ENCODE results near the gene PARP1. TPM values are rescaled to one million over a fixed set of nuclear protein-coding genes. Genes with fewer than 3 reads are reported as not detected.
"Not testable (repeated sequence)": the region's sequence is repeated elsewhere in the genome, so short reads cannot be mapped to it uniquely, and the experiment has no call there.

PARP1 gene
- total RNA-seq, 2 experiments from 2014 or later: 128 to 132 TPM

GRCh38 chr1:226360106-226360746 lies 47.7 kb downstream of the PARP1 start:
- Mint-ChIP-seq H3K27me3 (no peaks in the 10 kb centered on the region), H3K4me3 (no peak overlapping the region), H3K36me3 (peaks cover 20% of the 10 kb centered on the region), H3K9me3 (no peaks in the 10 kb centered on the region), H3K27ac (no peak overlapping the region), H3K4me1 (no peaks in the 10 kb centered on the region)
- DNase-seq (no peak), ATAC-seq (ENCODE audit: low read depth) (no peak)
- POLR2A ChIA-PET: no interaction called here

GRCh38 chr1:226357416-226357815 lies 50.5 kb downstream of the PARP1 start:
- H3K4me1 Mint-ChIP-seq: peaks cover 2% of the 10 kb centered on the region
- no peaks in the 10 kb centered on the region for H3K27me3 Mint-ChIP-seq
- ATAC-seq (ENCODE audit: low read depth) (no peak), DNase-seq (no peak)
- H3K4me3 Mint-ChIP-seq: no peak overlapping the region
- no peak overlapping the region for H3K27ac Mint-ChIP-seq
- POLR2A ChIA-PET: no interaction called here
- H3K9me3 Mint-ChIP-seq: no peaks in the 10 kb centered on the region
- peaks cover 11% of the 10 kb centered on the region for H3K36me3 Mint-ChIP-seq

GRCh38 chr1:226355669-226356551 lies 52.0 kb downstream of the PARP1 start:
- H3K4me1 Mint-ChIP-seq: peaks cover 2% of the 10 kb centered on the region
- no peak overlapping the region for H3K27ac Mint-ChIP-seq
- no peak overlapping the region for H3K4me3 Mint-ChIP-seq
- POLR2A ChIA-PET: no interaction called here
- ATAC-seq (ENCODE audit: low read depth) (no peak), DNase-seq (no peak)
- no peaks in the 10 kb centered on the region for H3K9me3 Mint-ChIP-seq
- no peaks in the 10 kb centered on the region for H3K27me3 Mint-ChIP-seq
- peaks cover 7% of the 10 kb centered on the region for H3K36me3 Mint-ChIP-seq

- H3K27me3 Mint-ChIP-seq: no peaks in the 10 kb centered on the region
- no peak overlapping the region for H3K27ac Mint-ChIP-seq
- H3K9me3 Mint-ChIP-seq: no peaks in the 10 kb centered on the region
- ATAC-seq (ENCODE audit: low read depth) (no peak), DNase-seq (no peak)
- POLR2A ChIA-PET: no interaction called here
- no peak overlapping the region for H3K4me3 Mint-ChIP-seq
- H3K4me1 Mint-ChIP-seq: peaks cover 2% of the 10 kb centered on the region
- H3K36me3 Mint-ChIP-seq: peaks cover 7% of the 10 kb centered on the region
These were observed 52.9 kb downstream of the PARP1 start for GRCh38 chr1:226355016-226355415.

- Mint-ChIP-seq H3K4me1 (peaks cover 2% of the 10 kb centered on the region), H3K9me3 (no peaks in the 10 kb centered on the region), H3K27me3 (no peaks in the 10 kb centered on the region), H3K4me3 (no peak overlapping the region), H3K27ac (no peak overlapping the region), H3K36me3 (peaks cover 6% of the 10 kb centered on the region)
- no peak for DNase-seq
- POLR2A ChIA-PET: no interaction called here
- ATAC-seq (ENCODE audit: low read depth): no peak
These were observed 54.0 kb downstream of the PARP1 start for GRCh38 chr1:226353698-226354525.

GRCh38 chr1:226351709-226352108 lies 56.2 kb downstream of the PARP1 start:
- POLR2A ChIA-PET: no interaction called here
- DNase-seq (no peak), ATAC-seq (ENCODE audit: low read depth) (no peak)
- peaks cover 2% of the 10 kb centered on the region for H3K4me1 Mint-ChIP-seq
- H3K27ac Mint-ChIP-seq: no peak overlapping the region
- no peak overlapping the region for H3K4me3 Mint-ChIP-seq
- no peaks in the 10 kb centered on the region for H3K27me3 Mint-ChIP-seq
- peaks cover 2% of the 10 kb centered on the region for H3K36me3 Mint-ChIP-seq
- H3K9me3 Mint-ChIP-seq: no peaks in the 10 kb centered on the region

GRCh38 chr1:226350519-226350865 lies 57.4 kb downstream of the PARP1 start:
- no peaks in the 10 kb centered on the region for H3K9me3 Mint-ChIP-seq
- peaks cover 2% of the 10 kb centered on the region for H3K4me1 Mint-ChIP-seq
- no peak for ATAC-seq (ENCODE audit: low read depth)
- no peak for DNase-seq
- no peak overlapping the region for H3K4me3 Mint-ChIP-seq
- H3K27me3 Mint-ChIP-seq: no peaks in the 10 kb centered on the region
- POLR2A ChIA-PET: no interaction called here
- H3K36me3 Mint-ChIP-seq: no peaks in the 10 kb centered on the region
- H3K27ac Mint-ChIP-seq: no peak overlapping the region

GRCh38 chr1:226349801-226350518 lies 57.9 kb downstream of the PARP1 start:
- H3K36me3 Mint-ChIP-seq: no peaks in the 10 kb centered on the region
- DNase-seq: no peak
- POLR2A ChIA-PET: no interaction called here
- H3K27ac Mint-ChIP-seq: no peak overlapping the region
- H3K4me3 Mint-ChIP-seq: no peak overlapping the region
- peaks cover 2% of the 10 kb centered on the region for H3K4me1 Mint-ChIP-seq
- no peaks in the 10 kb centered on the region for H3K27me3 Mint-ChIP-seq
- no peak for ATAC-seq (ENCODE audit: low read depth)
- H3K9me3 Mint-ChIP-seq: no peaks in the 10 kb centered on the region

GRCh38 chr1:226349081-226349480 lies 58.8 kb downstream of the PARP1 start:
- DNase-seq (no peak), ATAC-seq (ENCODE audit: low read depth) (no peak)
- no peaks in the 10 kb centered on the region for H3K9me3 Mint-ChIP-seq
- H3K4me3 Mint-ChIP-seq: no peak overlapping the region
- no peaks in the 10 kb centered on the region for H3K36me3 Mint-ChIP-seq
- peaks cover 2% of the 10 kb centered on the region for H3K4me1 Mint-ChIP-seq
- POLR2A ChIA-PET: no interaction called here
- H3K27ac Mint-ChIP-seq: no peak overlapping the region
- no peaks in the 10 kb centered on the region for H3K27me3 Mint-ChIP-seq

GRCh38 chr1:226344441-226345259 lies 63.2 kb downstream of the PARP1 start:
- ATAC-seq (ENCODE audit: low read depth) (no peak), DNase-seq (no peak)
- Mint-ChIP-seq H3K27ac (no peak overlapping the region), H3K9me3 (peaks cover 6% of the 10 kb centered on the region), H3K4me3 (no peak overlapping the region), H3K27me3 (peaks cover 3% of the 10 kb centered on the region), H3K36me3 (no peaks in the 10 kb centered on the region), H3K4me1 (no peaks in the 10 kb centered on the region)
- POLR2A ChIA-PET: no interaction called here

- ATAC-seq (ENCODE audit: low read depth) (no peak), DNase-seq (no peak)
- Mint-ChIP-seq H3K9me3 (peaks cover 6% of the 10 kb centered on the region), H3K27me3 (peaks cover 8% of the 10 kb centered on the region), H3K4me1 (no peaks in the 10 kb centered on the region), H3K4me3 (no peak overlapping the region), H3K27ac (no peak overlapping the region), H3K36me3 (no peaks in the 10 kb centered on the region)
- POLR2A ChIA-PET: no interaction called here
These were observed 65.2 kb downstream of the PARP1 start for GRCh38 chr1:226342656-226343055.

- DNase-seq; H3K4me1 Mint-ChIP-seq; H3K9me3 Mint-ChIP-seq; POLR2A ChIA-PET; ATAC-seq (ENCODE audit: low read depth); H3K27ac Mint-ChIP-seq; H3K36me3 Mint-ChIP-seq; H3K4me3 Mint-ChIP-seq: not testable (repeated sequence)
- H3K27me3 Mint-ChIP-seq: peaks cover 10% of the 10 kb centered on the region
These were observed 67.8 kb downstream of the PARP1 start for GRCh38 chr1:226340111-226340510.

Data from activated naive CD8-positive, alpha-beta T cell treated with anti-CD3 and anti-CD28 coated beads, Interleukin-2, amount 10 ng/mL, durations not matched to agents 7 days and 5 days (primary cell).